SU-DHL-6 (cell line): ENCODE results near the gene UNG.

Source experiments
- H2AFZ ChIP-seq: fragments of 200-600 bp; sonication (generic); 2 replicates; pipeline ENCODE4 v1.6.1; 2014; ENCODE audit warnings: low read depth, mild to moderate bottlenecking, moderate library complexity, mixed read lengths, antibody characterized with exemption, low read length; ENCODE audit not compliant: severe bottlenecking
- H3F3A ChIP-seq: fragments of 200-600 bp; shearing (Covaris generic); 2 replicates; pipeline ENCODE4 v1.6.0; 2016; ENCODE audit warnings: antibody characterized with exemption, mild to moderate bottlenecking; ENCODE audit not compliant: insufficient read depth
- H3K27ac ChIP-seq: fragments of 200-600 bp; sonication (generic); 2 replicates; pipeline ENCODE4 v1.5.1; 2016; ENCODE audit warnings: low read depth, mild to moderate bottlenecking, low read length, moderate library complexity, mixed read lengths
- H3K27me3 ChIP-seq: fragments of 200-600 bp; sonication (generic), shearing (Covaris generic); 2 replicates; pipeline ENCODE4 v1.6.0; 2014; ENCODE audit warnings: mild to moderate bottlenecking, low read length
- H3K36me3 ChIP-seq: fragments of 200-600 bp; sonication (generic); 2 replicates; pipeline ENCODE4 v1.6.1; 2014; ENCODE audit warnings: mild to moderate bottlenecking, low read length, mixed read lengths
- H3K4me2 ChIP-seq: fragments of 300-600, 200-600 bp; shearing (Covaris generic), sonication (generic); 2 replicates; pipeline ENCODE4 v1.6.0; 2014; ENCODE audit warnings: low read length, low read depth, mild to moderate bottlenecking; ENCODE audit not compliant: poor library complexity, severe bottlenecking
- H3K4me3 ChIP-seq: fragments of 200-600 bp; sonication (generic); 2 replicates; pipeline ENCODE4 v1.5.1; 2014; ENCODE audit warnings: antibody characterized with exemption, low read length, mild to moderate bottlenecking, mixed read lengths; ENCODE audit not compliant: insufficient read depth, poor library complexity, severe bottlenecking
- H3K79me2 ChIP-seq: fragments of 200-600 bp; sonication (generic); 2 replicates; pipeline ENCODE4 v1.6.1; 2014; ENCODE audit warnings: mild to moderate bottlenecking, low read length, moderate library complexity; ENCODE audit not compliant: insufficient read depth
- H3K9ac ChIP-seq: fragments of 200-600 bp; sonication (generic); 2 replicates; pipeline ENCODE4 v1.7.0; 2014; ENCODE audit warnings: mild to moderate bottlenecking, low read length
- H3K9me2 ChIP-seq: fragments of 200-600 bp; sonication (generic); replicated peaks from 2 replicates; pipeline ENCODE4 v1.6.1; 2014; ENCODE audit warnings: low read length; ENCODE audit not compliant: insufficient read depth
- H3K9me3 ChIP-seq: fragments of 200-600 bp; sonication (generic); 2 replicates; pipeline ENCODE4 v1.6.1; 2014; ENCODE audit warnings: low read length, mixed read lengths; ENCODE audit not compliant: insufficient read depth
- H4K20me1 ChIP-seq: fragments of 200-600 bp; sonication (generic); 2 replicates; pipeline ENCODE4 v1.6.1; 2014; ENCODE audit warnings: low read depth, mild to moderate bottlenecking, antibody characterized with exemption, low read length, moderate library complexity, mixed read lengths
- EZH2phosphoT487 ChIP-seq: fragments of 200-600 bp; sonication (generic), shearing (Covaris generic); conservative IDR thresholded peaks from 2 replicates; pipeline ENCODE4 v1.6.1; 2018; ENCODE audit warnings: mild to moderate bottlenecking, antibody characterized with exemption, low read length, moderate library complexity, mixed read lengths
- TF ChIP-seq, protein P1 (sequence below): fragments of 200-600 bp; sonication (generic); IDR thresholded peaks from one replicate; pipeline ENCODE4 v1.5.1; 2017; ENCODE audit warnings: antibody characterized with exemption, mild to moderate bottlenecking, low read length, moderate library complexity; ENCODE audit not compliant: insufficient read depth, poor library complexity, severe bottlenecking

UNG gene

DNA sequence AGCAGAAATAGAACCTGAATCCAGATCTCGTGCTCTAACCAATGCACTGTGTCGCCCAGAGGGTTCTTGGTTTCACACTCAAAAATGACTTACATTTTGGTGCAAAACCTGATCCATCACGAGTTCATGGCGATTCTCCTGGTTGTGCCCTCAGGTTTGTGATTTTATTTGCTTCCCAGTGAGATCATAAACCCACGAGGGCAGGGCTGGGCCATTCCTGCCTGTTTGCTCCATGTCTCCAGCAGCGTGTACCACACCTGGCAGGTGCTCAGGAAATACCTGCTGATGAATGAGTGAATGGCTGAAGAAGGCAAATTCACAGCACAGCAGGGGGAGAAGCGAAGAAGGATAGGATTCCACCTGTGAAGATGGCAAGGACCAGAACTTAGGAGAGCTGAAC is 28.4 kb downstream of the UNG start:
- Histone ChIP-seq H3K4me2 (no peak overlapping the region), H3K9me3 (no peaks in the 10 kb centered on the region), H3K36me3 (no peaks in the 10 kb centered on the region), H3K9me2 (no peaks in the 10 kb centered on the region), H3F3A (no peaks in the 10 kb centered on the region), H3K9ac (no peak overlapping the region), H3K4me3 (no peak overlapping the region), H4K20me1 (no peaks in the 10 kb centered on the region), H3K79me2 (no peaks in the 10 kb centered on the region), H2AFZ (no peak overlapping the region), H3K27me3 (no peaks in the 10 kb centered on the region), H3K27ac (no peak overlapping the region)
- TF ChIP-seq, protein P1, sequence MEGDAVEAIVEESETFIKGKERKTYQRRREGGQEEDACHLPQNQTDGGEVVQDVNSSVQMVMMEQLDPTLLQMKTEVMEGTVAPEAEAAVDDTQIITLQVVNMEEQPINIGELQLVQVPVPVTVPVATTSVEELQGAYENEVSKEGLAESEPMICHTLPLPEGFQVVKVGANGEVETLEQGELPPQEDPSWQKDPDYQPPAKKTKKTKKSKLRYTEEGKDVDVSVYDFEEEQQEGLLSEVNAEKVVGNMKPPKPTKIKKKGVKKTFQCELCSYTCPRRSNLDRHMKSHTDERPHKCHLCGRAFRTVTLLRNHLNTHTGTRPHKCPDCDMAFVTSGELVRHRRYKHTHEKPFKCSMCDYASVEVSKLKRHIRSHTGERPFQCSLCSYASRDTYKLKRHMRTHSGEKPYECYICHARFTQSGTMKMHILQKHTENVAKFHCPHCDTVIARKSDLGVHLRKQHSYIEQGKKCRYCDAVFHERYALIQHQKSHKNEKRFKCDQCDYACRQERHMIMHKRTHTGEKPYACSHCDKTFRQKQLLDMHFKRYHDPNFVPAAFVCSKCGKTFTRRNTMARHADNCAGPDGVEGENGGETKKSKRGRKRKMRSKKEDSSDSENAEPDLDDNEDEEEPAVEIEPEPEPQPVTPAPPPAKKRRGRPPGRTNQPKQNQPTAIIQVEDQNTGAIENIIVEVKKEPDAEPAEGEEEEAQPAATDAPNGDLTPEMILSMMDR = no peak
- no peak for TF ChIP-seq EZH2phosphoT487

- Histone ChIP-seq H3F3A (no peaks in the 10 kb centered on the region), H2AFZ (no peak overlapping the region), H3K9me3 (no peaks in the 10 kb centered on the region), H3K27me3 (no peaks in the 10 kb centered on the region), H3K36me3 (no peaks in the 10 kb centered on the region), H3K9me2 (no peaks in the 10 kb centered on the region), H3K27ac (no peak overlapping the region), H3K79me2 (no peaks in the 10 kb centered on the region), H3K4me2 (no peak overlapping the region), H3K4me3 (no peak overlapping the region), H4K20me1 (no peaks in the 10 kb centered on the region), H3K9ac (no peak overlapping the region)
- TF ChIP-seq, protein P1 = no peak
- TF ChIP-seq EZH2phosphoT487 = no peak
Observed at GRCh38 chr12:109126784-109127183, 29.4 kb downstream of the UNG start.

GRCh38 chr12:109127533-109128242 is 30.3 kb downstream of the UNG start:
- Histone ChIP-seq H3K36me3 (no peaks in the 10 kb centered on the region), H3K9me2 (no peaks in the 10 kb centered on the region), H3K27ac (no peak overlapping the region), H3K9me3 (no peaks in the 10 kb centered on the region), H3K9ac (no peak overlapping the region), H4K20me1 (no peaks in the 10 kb centered on the region), H3K27me3 (no peaks in the 10 kb centered on the region), H3K4me2 (no peak overlapping the region), H3K79me2 (no peaks in the 10 kb centered on the region), H3K4me3 (no peak overlapping the region), H3F3A (no peaks in the 10 kb centered on the region), H2AFZ (no peak overlapping the region)
- TF ChIP-seq, protein P1 = no peak
- TF ChIP-seq EZH2phosphoT487 = no peak
